Right ventricle myocardium superior (tissue), 1 donor: ENCODE results near the gene TSPAN6. TPM values are rescaled to one million over a fixed set of nuclear protein-coding genes. Genes with fewer than 3 reads are reported as not detected.

Experiments
- ATAC-seq: fragments of 200-7000 bp; cut with Tn5 transposase; one replicate; pipeline ENCODE4 v1.9.1; 2020; ENCODE audit warnings: mild to moderate bottlenecking; ENCODE audit not compliant: poor library complexity
- DNase-seq: peaks from one replicate; pipeline ENCODE4 v3.0.0-alpha.2; 2020
- intact Hi-C: fragments of 100-400 bp; cut with DNase I; formaldehyde crosslinking; loops from one replicate; pipeline ENCODE4 v1.11.2; 2022
- total RNA-seq: library from RNA; stranded (reverse); fragmentation: NEBNext Ultra II Directional; extraction: Animal tissue kit (Norgen Biotek cat#: 25700); gene quantifications from one replicate; pipeline ENCODE4 v1.2.1, GENCODE V29; 2021
- donor health status: DM: no; HTN: yes; CAD: no; lungs with severe emphysema.

The TSPAN6 gene
- total RNA-seq, 1 donor from 2014 or later: 4.2 TPM

- ATAC-seq (peak; percentile 88), DNase-seq (peak; percentile 69)
- intact Hi-C loops: no loop called here
These were observed 13.1 kb upstream of the TSPAN6 start for GRCh38 chrX:100649550-100650356.

- ATAC-seq (peak; percentile 47), DNase-seq (no peak)
- intact Hi-C loops: no loop called here
These were observed 12.1 kb upstream of the TSPAN6 start for GRCh38 chrX:100648458-100649417.

- DNase-seq (no peak), ATAC-seq (no peak)
- intact Hi-C loops: no loop called here
These were observed 11.1 kb upstream of the TSPAN6 start for GRCh38 chrX:100647739-100648138.

- intact Hi-C loops: no loop called here
These were observed 10.5 kb upstream of the TSPAN6 start for GRCh38 chrX:100647095-100647494.

GRCh38 chrX:100645106-100645505, 8.5 kb upstream of the TSPAN6 start:
- intact Hi-C loops: no loop called here
- DNase-seq (no peak), ATAC-seq (no peak)

More at GRCh38 chrX:100647095-100647494, 10.5 kb upstream of the TSPAN6 start:
- DNase-seq (no peak), ATAC-seq (no peak)

GRCh38 chrX:100643956-100644860, 7.6 kb upstream of the TSPAN6 start, which contains the start of gene SRPX2:
SRPX2 (plus strand) TSS chrX:100644199; CDS start chrX:100646323, 2,124 bp downstream.
- ATAC-seq: peak; percentile 88
- DNase-seq: peak; percentile 43

GRCh38 chrX:100643212-100643611, 6.6 kb upstream of the TSPAN6 start:
- DNase-seq (no peak), ATAC-seq (no peak)
- intact Hi-C loops: no loop called here

More at GRCh38 chrX:100643956-100644860, 7.6 kb upstream of the TSPAN6 start, which contains the start of gene SRPX2:
- intact Hi-C loops: no loop called here

GRCh38 chrX:100642290-100642689, 5.7 kb upstream of the TSPAN6 start:
- ATAC-seq (no peak), DNase-seq (no peak)
- intact Hi-C loops: no loop called here

GRCh38 chrX:100635989-100636320, 651 bp downstream of the TSPAN6 start:
- intact Hi-C loops: no loop called here

GRCh38 chrX:100635040-100635439, 1.6 kb downstream of the TSPAN6 start:
- intact Hi-C loops: no loop called here
- ATAC-seq (no peak), DNase-seq (no peak)

More at GRCh38 chrX:100635989-100636320, 651 bp downstream of the TSPAN6 start:
- DNase-seq (no peak), ATAC-seq (peak; percentile 47)

- DNase-seq (no peak), ATAC-seq (no peak)
These were observed 10.6 kb downstream of the TSPAN6 start for GRCh38 chrX:100625985-100626491.

GRCh38 chrX:100623001-100623400, 13.6 kb downstream of the TSPAN6 start:
- intact Hi-C loops: no loop called here
- DNase-seq: peak; percentile 37
- peak; percentile 55 for ATAC-seq

More at GRCh38 chrX:100625985-100626491, 10.6 kb downstream of the TSPAN6 start:
- intact Hi-C loops: no loop called here

GRCh38 chrX:100615005-100615404, 21.6 kb downstream of the TSPAN6 start:
- ATAC-seq (no peak), DNase-seq (no peak)
- intact Hi-C loops: no loop called here

- ATAC-seq: no peak
- intact Hi-C loops: no loop called here
- no peak for DNase-seq
These were observed 24.7 kb downstream of the TSPAN6 start for GRCh38 chrX:100611951-100612350.

GRCh38 chrX:100609591-100609990, 27.0 kb downstream of the TSPAN6 start:
- intact Hi-C loops: no loop called here
- no peak for DNase-seq
- no peak for ATAC-seq

- intact Hi-C loops: no loop called here
- DNase-seq: no peak
- no peak for ATAC-seq
These were observed 29.9 kb downstream of the TSPAN6 start for GRCh38 chrX:100606753-100607152.

- no peak for ATAC-seq
- DNase-seq: no peak
- intact Hi-C loops: no loop called here
These were observed 35.8 kb downstream of the TSPAN6 start for GRCh38 chrX:100600758-100601157.

GRCh38 chrX:100600340-100600739, 36.3 kb downstream of the TSPAN6 start:
- ATAC-seq (no peak), DNase-seq (no peak)
- intact Hi-C loops: no loop called here
